ENCODE measurements around the gene SHC3. TPM values are rescaled to one million over a fixed set of nuclear protein-coding genes. Genes with fewer than 3 reads are reported as not detected.
A peak's percentile ranks its signal among the peaks of the same experiment; 100 is the strongest.

SHC3 gene
- total RNA-seq, 2 donors from 2014 or later = 5.7 to 6.9 TPM

GRCh38 chr9:89172398-89172797 is 6.2 kb downstream of the SHC3 start:
- peaks cover 2% of the 10 kb centered on the region for H3K4me1 ChIP-seq
- no peaks in the 10 kb centered on the region for H3K36me3 ChIP-seq (replicated peaks in 1 of 2; ENCODE audit: insufficient read depth in 1 of 2, low read depth in 2 of 2)
- no peaks in the 10 kb centered on the region for H3K9me3 ChIP-seq
- ATAC-seq (no peak), DNase-seq (no peak)
- H3K27me3 ChIP-seq = no peaks in the 10 kb centered on the region
- WGBS, 2 donors = 54% methylated on average over 2 of the region's 2 CpGs
- no peak overlapping the region for H3K4me3 ChIP-seq
- intact Hi-C loops (cut with DNase I) = no loop called here
- TF ChIP-seq CTCF (IDR thresholded peaks at IDR 0.05) (no peak), POLR2A (IDR thresholded peaks at IDR 0.05) (no peak)
- no peak overlapping the region for H3K27ac ChIP-seq

GRCh38 chr9:89171693-89172092 is 6.9 kb downstream of the SHC3 start:
- H3K27ac ChIP-seq = no peak overlapping the region
- no peaks in the 10 kb centered on the region for H3K36me3 ChIP-seq (replicated peaks in 1 of 2; ENCODE audit: insufficient read depth in 1 of 2, low read depth in 2 of 2)
- intact Hi-C loops (cut with DNase I) = no loop called here
- TF ChIP-seq CTCF (IDR thresholded peaks at IDR 0.05) = peak in 2 of 7 experiments; percentile 25 to 36
- no peak for TF ChIP-seq POLR2A (IDR thresholded peaks at IDR 0.05)
- no peaks in the 10 kb centered on the region for H3K27me3 ChIP-seq
- peak in 1 of 4 donors; percentile 23 for DNase-seq
- no peak overlapping the region for H3K4me3 ChIP-seq
- WGBS, 2 donors = 65 to 70% methylated on average over 4 of the region's 4 CpGs
- no peaks in the 10 kb centered on the region for H3K4me1 ChIP-seq
- no peaks in the 10 kb centered on the region for H3K9me3 ChIP-seq
- no peak for ATAC-seq

- no peaks in the 10 kb centered on the region for H3K9me3 ChIP-seq
- H3K4me3 ChIP-seq = no peak overlapping the region
- H3K36me3 ChIP-seq (replicated peaks in 1 of 2; ENCODE audit: insufficient read depth in 1 of 2, low read depth in 2 of 2) = no peaks in the 10 kb centered on the region
- no peaks in the 10 kb centered on the region for H3K4me1 ChIP-seq
- no peak for DNase-seq
- TF ChIP-seq CTCF (IDR thresholded peaks at IDR 0.05) = no peak
- no peak for TF ChIP-seq POLR2A (IDR thresholded peaks at IDR 0.05)
- intact Hi-C loops (cut with DNase I) = no loop called here
- no peak overlapping the region for H3K27ac ChIP-seq
- no peak for ATAC-seq
- WGBS, 2 donors = 42 to 57% methylated on average over 3 of the region's 3 CpGs
- no peaks in the 10 kb centered on the region for H3K27me3 ChIP-seq
These were observed 7.4 kb downstream of the SHC3 start for GRCh38 chr9:89171231-89171630.

GRCh38 chr9:89168901-89169813 is 9.5 kb downstream of the SHC3 start:
- Histone ChIP-seq H3K9me3 (no peaks in the 10 kb centered on the region), H3K27ac (no peak overlapping the region), H3K27me3 (no peaks in the 10 kb centered on the region), H3K36me3 (replicated peaks in 1 of 2; ENCODE audit: insufficient read depth in 1 of 2, low read depth in 2 of 2) (no peaks in the 10 kb centered on the region), H3K4me3 (no peak overlapping the region), H3K4me1 (no peaks in the 10 kb centered on the region)
- ATAC-seq = no peak
- intact Hi-C loops (cut with DNase I) = no loop called here
- TF ChIP-seq POLR2A (IDR thresholded peaks at IDR 0.05) (no peak), CTCF (IDR thresholded peaks at IDR 0.05) (no peak)
- WGBS, 2 donors = 88 to 91% methylated on average over 8 to 9 of the region's 9 CpGs
- DNase-seq = no peak

GRCh38 chr9:89167788-89168187 is 10.8 kb downstream of the SHC3 start:
- Histone ChIP-seq H3K36me3 (replicated peaks in 1 of 2; ENCODE audit: insufficient read depth in 1 of 2, low read depth in 2 of 2) (no peaks in the 10 kb centered on the region), H3K27me3 (no peaks in the 10 kb centered on the region), H3K27ac (no peak overlapping the region), H3K4me1 (no peaks in the 10 kb centered on the region), H3K9me3 (no peaks in the 10 kb centered on the region), H3K4me3 (no peak overlapping the region)
- TF ChIP-seq CTCF (IDR thresholded peaks at IDR 0.05) (no peak), POLR2A (IDR thresholded peaks at IDR 0.05) (no peak)
- 76 to 91% methylated on average over 5 of the region's 5 CpGs for WGBS, 2 donors
- no peak for DNase-seq
- ATAC-seq = no peak
- intact Hi-C loops (cut with DNase I) = no loop called here

Measured in body of pancreas (tissue), 4 donors.